Activated T-cell treated with anti-CD3 and anti-CD28 coated beads, Interleukin-2, amount 50 U/mL, for 4 hours (primary cell): ENCODE measurements around the gene PTER. TPM values are rescaled to one million over a fixed set of nuclear protein-coding genes. Genes with fewer than 3 reads are reported as not detected.

Source experiments
- ATAC-seq, 2 donors: fragments of 200-7000 bp; cut with Tn5 transposase; one replicate each; pipeline ENCODE4 v1.10.0; 2021
- DNase-seq: peaks from one replicate; pipeline ENCODE4 v3.0.0-alpha.2; 2020
- H3K27me3 Mint-ChIP-seq: one replicate; pipeline ENCODE4 v1.8.0; 2021; ENCODE audit warnings: low read depth, mixed read lengths
- H3K36me3 Mint-ChIP-seq: one replicate; pipeline ENCODE4 v1.8.0; 2022; ENCODE audit warnings: mixed read lengths; ENCODE audit not compliant: insufficient read depth
- H3K4me1 Mint-ChIP-seq: one replicate; pipeline ENCODE4 v1.8.0; 2021; ENCODE audit warnings: low read depth, mixed read lengths
- H3K4me3 Mint-ChIP-seq: one replicate; pipeline ENCODE4 v1.8.0; 2021; ENCODE audit warnings: mild to moderate bottlenecking, moderate library complexity, mixed read lengths
- H3K9me3 Mint-ChIP-seq: one replicate; pipeline ENCODE4 v1.8.0; 2021; ENCODE audit warnings: mixed read lengths
- total RNA-seq, 3 donors: library from RNA; stranded (reverse); gene quantifications; one replicate each; pipeline ENCODE4 v1.2.1, GENCODE V29; 2021

Gene PTER, protein sequence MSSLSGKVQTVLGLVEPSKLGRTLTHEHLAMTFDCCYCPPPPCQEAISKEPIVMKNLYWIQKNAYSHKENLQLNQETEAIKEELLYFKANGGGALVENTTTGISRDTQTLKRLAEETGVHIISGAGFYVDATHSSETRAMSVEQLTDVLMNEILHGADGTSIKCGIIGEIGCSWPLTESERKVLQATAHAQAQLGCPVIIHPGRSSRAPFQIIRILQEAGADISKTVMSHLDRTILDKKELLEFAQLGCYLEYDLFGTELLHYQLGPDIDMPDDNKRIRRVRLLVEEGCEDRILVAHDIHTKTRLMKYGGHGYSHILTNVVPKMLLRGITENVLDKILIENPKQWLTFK
- 10 to 100 TPM; 17.8 to 18.7 (median 18.5) TPM for total RNA-seq

DNA sequence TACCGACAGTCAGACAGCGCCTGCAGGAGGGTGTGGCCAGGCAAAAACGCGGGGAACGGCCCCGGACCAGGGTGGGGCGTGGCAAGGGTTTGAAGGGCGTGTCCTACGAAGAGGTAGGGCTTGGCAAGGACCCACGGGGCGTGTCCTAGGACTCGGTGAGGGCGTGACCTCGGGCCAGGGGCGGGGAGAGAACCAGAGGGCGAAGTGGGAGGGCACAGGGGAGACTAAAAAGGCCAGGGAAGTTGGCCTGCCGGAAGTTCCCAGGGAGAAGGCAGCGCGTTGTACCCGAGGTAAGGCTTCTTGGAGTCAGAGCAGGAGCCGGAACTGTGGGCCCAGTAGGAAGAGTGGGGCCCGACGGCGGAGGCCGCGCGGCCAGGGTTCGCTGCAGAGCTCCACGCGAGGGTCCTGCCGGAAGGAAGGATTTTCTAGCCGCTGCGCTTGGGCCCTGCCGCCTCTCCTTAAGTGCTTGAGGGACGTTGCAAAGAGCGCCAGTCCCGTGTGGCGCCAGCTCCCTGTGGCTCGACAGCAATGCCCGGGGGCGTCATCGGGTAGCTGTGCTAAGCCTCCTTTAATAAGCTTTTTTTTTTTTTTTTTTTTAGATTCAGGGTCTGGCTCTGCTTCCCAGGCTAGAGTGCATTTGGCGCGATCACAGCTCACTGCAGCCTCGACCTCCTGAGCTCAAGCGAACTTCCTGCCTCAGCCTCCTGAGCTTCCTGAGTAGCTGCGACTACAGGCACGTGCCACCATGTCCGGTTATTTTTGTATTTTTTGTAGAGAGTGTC, at the start of gene PTER:
PTER (plus strand) TSS at position 253 of the 782 bp plus-strand sequence. CDS start 47,375 bp downstream, outside the sequence.
- Mint-ChIP-seq H3K27me3 (no peaks in the 10 kb centered on the region), H3K9me3 (no peaks in the 10 kb centered on the region), H3K36me3 (peaks cover 15% of the 10 kb centered on the region), H3K4me1 (peaks cover 50% of the 10 kb centered on the region), H3K4me3 (peak within 1 kb of the TSS; percentile 89)
- ATAC-seq (peak; percentile 98 to 99), DNase-seq (peak; percentile 99)

DNA sequence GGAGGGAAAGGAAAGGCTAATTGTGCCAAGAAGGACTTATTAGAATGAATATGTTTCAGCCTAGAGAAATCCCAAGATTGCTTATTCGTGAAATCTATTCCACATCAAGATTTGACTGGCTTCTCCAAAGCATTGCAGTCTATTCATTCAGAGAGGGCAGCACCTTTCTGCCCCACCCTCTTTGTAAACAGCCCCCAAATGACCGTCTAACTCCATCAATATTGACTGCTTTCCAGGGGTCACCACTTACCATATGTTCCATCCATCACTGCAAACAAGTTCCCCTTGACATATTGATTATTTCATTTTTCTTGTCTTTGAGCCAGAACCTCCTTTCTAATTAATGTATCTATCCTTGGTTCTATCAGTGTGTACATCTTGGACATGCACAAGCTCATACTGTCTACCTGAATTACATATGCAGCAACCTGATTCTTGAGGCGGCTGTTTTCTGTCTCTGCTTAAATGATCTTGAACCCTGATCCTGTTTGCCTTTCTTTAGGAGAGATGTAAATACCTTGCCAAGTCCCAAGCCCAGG, 44.2 kb upstream of the PTER start:
- H3K9me3 Mint-ChIP-seq = no peaks in the 10 kb centered on the region
- H3K27me3 Mint-ChIP-seq = peaks cover 12% of the 10 kb centered on the region
- no peak overlapping the region for H3K4me3 Mint-ChIP-seq
- H3K36me3 Mint-ChIP-seq = no peaks in the 10 kb centered on the region
- ATAC-seq (no peak), DNase-seq (no peak)
- H3K4me1 Mint-ChIP-seq = no peaks in the 10 kb centered on the region

DNA sequence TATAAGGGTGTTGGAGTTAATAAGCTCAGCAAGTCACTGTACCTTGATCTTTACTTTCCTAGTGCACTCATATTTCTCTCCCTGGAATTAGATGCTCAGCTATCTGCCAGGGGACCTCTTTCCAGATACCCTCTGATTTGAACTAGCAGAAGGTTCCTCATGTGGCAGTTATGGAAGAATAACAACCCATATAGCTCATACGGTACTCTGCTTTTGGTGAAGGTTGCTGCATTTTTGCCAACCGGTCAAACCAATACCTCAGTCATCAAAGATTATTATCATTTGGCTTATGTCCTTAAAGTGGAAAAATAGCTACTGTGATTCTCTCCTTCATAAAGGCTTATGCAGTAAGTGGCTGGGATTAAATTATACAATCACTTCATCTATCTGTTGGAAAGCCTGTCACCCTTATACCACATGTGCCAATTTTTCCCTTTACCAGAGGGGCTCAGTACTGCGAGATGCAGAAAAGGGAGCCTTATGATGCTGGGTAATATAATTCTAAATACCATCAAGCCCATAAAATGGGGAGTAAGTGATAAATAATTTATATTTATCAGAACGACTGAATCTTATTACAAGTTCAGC, 43.4 kb upstream of the PTER start:
- H3K27me3 Mint-ChIP-seq = peaks cover 15% of the 10 kb centered on the region
- DNase-seq = no peak
- no peaks in the 10 kb centered on the region for H3K9me3 Mint-ChIP-seq
- no peak for ATAC-seq
- no peaks in the 10 kb centered on the region for H3K36me3 Mint-ChIP-seq
- H3K4me1 Mint-ChIP-seq = no peaks in the 10 kb centered on the region
- no peak overlapping the region for H3K4me3 Mint-ChIP-seq

DNA sequence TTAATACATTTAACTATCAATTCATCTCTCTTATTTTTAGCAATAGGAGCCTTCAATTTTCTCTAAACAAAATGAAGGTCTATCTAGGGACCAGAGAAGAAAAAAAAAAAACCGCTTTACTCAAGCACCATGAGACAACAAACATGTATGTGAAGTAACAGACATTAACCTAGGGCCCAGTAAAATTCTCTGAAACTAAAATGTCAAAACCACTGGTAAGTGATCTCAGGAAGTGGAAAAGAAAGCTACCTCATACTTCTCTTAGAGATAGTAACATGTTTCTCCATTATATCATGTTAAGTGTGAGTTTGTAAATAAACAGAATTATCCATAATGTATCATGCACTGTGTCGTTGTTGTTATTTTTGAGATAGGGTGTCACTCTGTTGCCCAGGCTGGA, 35.4 kb upstream of the PTER start:
- Mint-ChIP-seq H3K36me3 (no peaks in the 10 kb centered on the region), H3K9me3 (no peaks in the 10 kb centered on the region), H3K27me3 (peaks cover 4% of the 10 kb centered on the region), H3K4me1 (no peaks in the 10 kb centered on the region), H3K4me3 (no peak overlapping the region)
- no peak for ATAC-seq
- no peak for DNase-seq

DNA sequence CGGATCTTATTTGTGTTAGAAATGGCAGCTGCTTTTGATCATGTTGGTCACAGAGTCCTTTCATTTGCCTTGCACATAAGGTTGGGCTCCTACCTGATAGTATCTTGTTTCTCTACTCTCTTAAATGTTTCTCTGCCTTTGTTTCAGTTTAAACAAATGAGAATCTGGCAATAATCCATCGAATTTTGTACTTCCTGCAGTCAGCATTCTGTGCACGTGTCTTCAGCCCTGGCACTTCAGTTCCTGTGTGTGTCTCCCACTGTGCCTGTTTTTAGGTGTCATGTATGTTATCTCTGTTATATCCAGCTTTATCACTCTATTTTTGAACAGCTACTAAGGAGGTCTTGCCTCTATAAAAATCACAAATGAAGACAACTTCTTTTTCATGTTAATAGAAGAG, 28.4 kb upstream of the PTER start:
- DNase-seq = no peak
- Mint-ChIP-seq H3K9me3 (no peaks in the 10 kb centered on the region), H3K27me3 (peaks cover 10% of the 10 kb centered on the region), H3K4me1 (peaks cover 4% of the 10 kb centered on the region), H3K4me3 (no peak overlapping the region), H3K36me3 (no peaks in the 10 kb centered on the region)
- no peak for ATAC-seq

DNA sequence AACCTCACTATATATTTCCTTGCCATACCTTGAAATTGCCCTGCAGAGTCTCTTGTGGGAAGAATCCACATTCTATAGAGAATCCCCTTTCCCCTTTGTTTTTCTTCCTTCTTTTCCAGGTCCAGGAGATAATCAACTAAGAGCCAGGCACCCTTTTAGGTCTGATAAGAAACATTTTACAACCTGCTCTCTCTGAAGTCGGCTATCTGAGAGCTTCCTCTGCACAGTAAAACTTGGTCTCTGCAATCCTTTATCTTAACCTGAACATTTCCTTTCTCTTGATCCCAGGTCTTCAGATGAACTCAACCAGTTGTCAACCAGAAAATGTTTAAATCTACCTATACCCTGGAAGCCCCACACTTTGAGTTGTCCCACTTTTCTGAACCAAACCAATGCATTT, 19.5 kb upstream of the PTER start:
- Mint-ChIP-seq H3K36me3 (no peaks in the 10 kb centered on the region), H3K4me3 (no peak overlapping the region), H3K9me3 (no peaks in the 10 kb centered on the region), H3K4me1 (no peaks in the 10 kb centered on the region), H3K27me3 (peaks cover 7% of the 10 kb centered on the region)
- no peak for ATAC-seq
- no peak for DNase-seq

DNA sequence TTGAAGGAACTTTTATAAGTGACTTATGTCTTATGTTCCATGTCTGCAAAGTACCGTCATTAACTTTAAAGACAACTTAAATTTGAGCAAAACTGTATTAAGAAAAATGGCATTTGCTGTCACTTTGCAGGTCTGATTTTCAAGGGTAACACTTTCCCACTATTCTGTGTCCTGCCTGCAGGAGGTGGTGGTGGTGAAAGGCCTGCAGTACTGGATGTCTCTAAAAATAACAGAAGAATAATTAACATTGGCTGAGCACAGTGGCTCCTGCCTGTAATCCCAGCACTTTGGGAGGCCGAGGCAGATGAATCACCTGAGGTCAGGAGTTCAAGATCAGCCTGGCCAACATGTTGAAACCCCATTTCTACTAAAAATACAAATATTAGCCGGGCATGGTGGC, 13.2 kb upstream of the PTER start:
- ATAC-seq = no peak
- no peak for DNase-seq

DNA sequence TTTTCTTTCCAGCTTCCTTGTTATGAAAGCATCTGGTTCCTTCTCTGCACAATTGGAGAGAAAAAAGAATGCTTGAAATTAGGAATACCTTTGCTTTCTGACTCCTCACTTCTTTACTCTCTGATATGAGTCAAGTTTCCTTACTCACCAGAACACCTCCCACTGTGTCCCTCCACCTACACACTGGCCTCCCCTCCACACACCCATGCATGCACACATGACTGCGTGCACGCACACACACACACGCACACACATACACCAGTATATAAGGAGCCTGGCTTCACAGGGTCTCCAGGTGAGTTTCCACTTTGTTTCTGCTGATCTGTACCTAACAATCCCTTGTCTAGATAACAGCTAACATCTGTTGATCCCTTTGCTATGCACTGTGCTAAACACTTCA, 11.4 kb upstream of the PTER start:
- H3K4me3 Mint-ChIP-seq = no peak overlapping the region
- H3K4me1 Mint-ChIP-seq = no peaks in the 10 kb centered on the region
- no peaks in the 10 kb centered on the region for H3K36me3 Mint-ChIP-seq
- ATAC-seq (peak in 1 of 2 donors; percentile 43), DNase-seq (no peak)
- no peaks in the 10 kb centered on the region for H3K27me3 Mint-ChIP-seq
- H3K9me3 Mint-ChIP-seq = peaks cover 8% of the 10 kb centered on the region

More for the DNA sequence above, 13.2 kb upstream of the PTER start:
- Mint-ChIP-seq H3K4me3 (no peak overlapping the region), H3K36me3 (no peaks in the 10 kb centered on the region), H3K9me3 (peaks cover 8% of the 10 kb centered on the region), H3K4me1 (no peaks in the 10 kb centered on the region), H3K27me3 (peaks cover 5% of the 10 kb centered on the region)

DNA sequence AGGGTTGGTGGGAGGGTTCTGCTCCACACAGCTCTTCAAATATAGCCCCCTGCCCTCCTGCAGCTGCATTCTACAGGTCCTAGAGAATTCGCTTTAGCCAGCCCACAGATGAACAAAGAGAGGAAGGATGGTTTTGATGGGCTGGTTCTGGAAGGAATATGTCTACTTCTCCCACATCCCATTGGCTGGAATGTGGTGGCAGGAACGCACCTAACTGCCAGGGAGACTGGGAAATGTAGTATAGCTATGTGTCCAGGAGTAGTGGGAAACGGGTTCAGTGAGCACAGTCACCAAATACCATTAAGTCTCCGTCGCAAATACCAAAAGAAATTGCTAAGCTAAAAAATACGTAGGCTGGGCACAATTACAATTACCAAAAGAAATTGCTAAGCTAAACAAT, 7.3 kb upstream of the PTER start:
- H3K4me1 Mint-ChIP-seq = no peaks in the 10 kb centered on the region
- H3K36me3 Mint-ChIP-seq = no peaks in the 10 kb centered on the region
- no peaks in the 10 kb centered on the region for H3K27me3 Mint-ChIP-seq
- no peak for ATAC-seq
- no peak overlapping the region for H3K4me3 Mint-ChIP-seq
- peaks cover 8% of the 10 kb centered on the region for H3K9me3 Mint-ChIP-seq
- no peak for DNase-seq

DNA sequence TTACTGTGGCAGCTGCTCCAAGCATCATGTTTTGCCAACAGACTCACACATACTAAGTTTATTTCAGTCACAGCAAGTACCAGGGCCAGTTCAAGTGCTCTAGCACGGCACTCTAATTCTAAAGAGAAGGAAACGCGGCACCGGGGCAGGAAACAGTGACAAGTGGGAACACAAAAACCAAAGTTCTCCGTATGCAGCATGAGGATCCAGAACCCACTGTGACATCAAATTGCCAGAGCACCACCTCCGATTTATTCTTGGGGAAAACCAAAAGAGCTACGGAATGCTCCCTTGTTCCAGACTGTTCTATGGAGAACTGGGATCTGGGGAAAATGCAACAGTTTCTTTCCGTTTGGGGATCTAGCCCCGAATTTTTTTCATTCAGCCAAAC, 448 bp upstream of the PTER start:
- H3K27me3 Mint-ChIP-seq = no peaks in the 10 kb centered on the region

DNA sequence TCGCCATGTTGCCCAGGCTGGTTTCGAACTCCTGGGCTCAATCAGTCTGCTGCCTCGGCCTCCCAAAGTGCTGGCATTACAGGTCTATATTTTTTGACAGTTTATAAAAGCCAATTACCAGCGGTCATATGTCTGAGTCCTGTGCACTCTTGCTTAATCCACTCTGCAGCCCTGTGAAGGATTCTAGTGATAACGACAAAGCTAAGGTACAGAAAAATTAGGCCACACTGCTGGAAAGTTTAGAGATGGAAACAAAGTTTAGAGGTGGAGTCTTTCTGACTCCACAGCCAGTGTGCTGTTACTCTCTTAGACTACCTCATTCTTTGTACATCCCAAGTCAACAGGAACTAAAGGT, 707 bp downstream of the PTER start:
- peaks cover 15% of the 10 kb centered on the region for H3K36me3 Mint-ChIP-seq
- peak overlapping the region; percentile 89 for H3K4me3 Mint-ChIP-seq
- peaks cover 50% of the 10 kb centered on the region for H3K4me1 Mint-ChIP-seq
- no peaks in the 10 kb centered on the region for H3K27me3 Mint-ChIP-seq
- no peaks in the 10 kb centered on the region for H3K9me3 Mint-ChIP-seq
- ATAC-seq (no peak), DNase-seq (no peak)

More for the DNA sequence above, 448 bp upstream of the PTER start:
- Mint-ChIP-seq H3K36me3 (peaks cover 11% of the 10 kb centered on the region), H3K4me1 (peaks cover 45% of the 10 kb centered on the region), H3K4me3 (peak overlapping the region; percentile 89), H3K9me3 (no peaks in the 10 kb centered on the region)
- ATAC-seq (peak; percentile 2 to 4), DNase-seq (no peak)

DNA sequence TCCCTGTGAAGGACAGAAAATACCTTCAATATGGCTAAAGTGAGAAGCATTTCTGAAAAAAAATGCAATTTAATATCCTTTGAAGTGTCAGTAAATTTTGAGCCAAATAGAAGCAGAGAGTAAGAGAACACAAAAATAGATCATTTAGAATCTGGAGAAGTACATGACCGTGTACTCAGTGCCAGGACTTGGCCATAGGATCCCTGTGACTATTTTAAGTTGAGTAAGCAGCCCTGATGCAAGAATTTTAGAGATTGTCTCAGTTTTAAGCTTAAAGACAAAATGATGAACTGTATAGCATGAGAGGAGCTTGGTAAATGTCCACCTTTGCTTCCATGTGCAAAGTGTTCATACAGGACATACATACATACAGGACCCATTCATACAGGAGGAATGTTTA, 2.5 kb downstream of the PTER start:
- peaks cover 22% of the 10 kb centered on the region for H3K36me3 Mint-ChIP-seq
- DNase-seq (no peak), ATAC-seq (no peak)
- peaks cover 54% of the 10 kb centered on the region for H3K4me1 Mint-ChIP-seq
- H3K4me3 Mint-ChIP-seq = peak overlapping the region; percentile 43
- H3K27me3 Mint-ChIP-seq = no peaks in the 10 kb centered on the region
- no peaks in the 10 kb centered on the region for H3K9me3 Mint-ChIP-seq

DNA sequence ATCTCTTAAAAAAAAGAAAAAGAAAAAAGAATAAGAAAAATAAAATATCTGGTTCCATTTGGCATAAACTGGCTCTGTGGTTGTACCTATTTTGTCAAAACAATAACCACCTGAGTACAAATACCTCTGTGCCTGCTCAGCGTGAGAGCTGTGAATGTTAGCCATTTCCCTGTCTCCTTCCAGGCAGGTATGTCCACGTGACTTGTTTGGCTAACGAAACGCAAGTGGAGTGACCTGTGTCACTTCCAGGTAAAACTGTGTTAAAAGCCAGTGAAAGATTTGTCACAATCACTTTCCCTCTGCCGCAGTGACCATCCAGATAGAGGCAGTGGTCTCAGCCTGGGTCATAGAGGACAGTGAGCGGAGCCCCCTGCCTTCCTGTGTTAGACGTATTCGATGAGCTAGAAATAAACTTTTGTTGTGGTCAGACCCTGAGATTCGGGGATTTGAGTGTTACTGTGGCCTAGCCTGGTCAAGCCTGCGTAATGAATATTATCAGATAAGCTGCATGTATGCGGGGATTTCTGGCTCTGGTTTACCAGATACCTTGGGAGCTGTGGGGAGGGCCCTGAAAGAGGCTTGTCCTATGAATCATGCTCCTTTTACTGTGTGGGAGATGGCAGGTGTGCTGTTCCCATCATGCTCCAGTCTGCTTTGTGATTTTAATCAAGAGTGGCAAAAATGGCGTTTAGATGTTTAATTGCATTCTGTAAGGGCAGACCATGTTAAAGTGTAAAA, 3.8 kb downstream of the PTER start:
- no peaks in the 10 kb centered on the region for H3K27me3 Mint-ChIP-seq
- H3K36me3 Mint-ChIP-seq = peaks cover 24% of the 10 kb centered on the region
- H3K9me3 Mint-ChIP-seq = no peaks in the 10 kb centered on the region
- H3K4me3 Mint-ChIP-seq = peak overlapping the region; percentile 52
- peaks cover 54% of the 10 kb centered on the region for H3K4me1 Mint-ChIP-seq
- ATAC-seq (no peak), DNase-seq (no peak)
